Measurements from ENCODE around the gene RASD1.

- TF ChIP-seq, protein P1, sequence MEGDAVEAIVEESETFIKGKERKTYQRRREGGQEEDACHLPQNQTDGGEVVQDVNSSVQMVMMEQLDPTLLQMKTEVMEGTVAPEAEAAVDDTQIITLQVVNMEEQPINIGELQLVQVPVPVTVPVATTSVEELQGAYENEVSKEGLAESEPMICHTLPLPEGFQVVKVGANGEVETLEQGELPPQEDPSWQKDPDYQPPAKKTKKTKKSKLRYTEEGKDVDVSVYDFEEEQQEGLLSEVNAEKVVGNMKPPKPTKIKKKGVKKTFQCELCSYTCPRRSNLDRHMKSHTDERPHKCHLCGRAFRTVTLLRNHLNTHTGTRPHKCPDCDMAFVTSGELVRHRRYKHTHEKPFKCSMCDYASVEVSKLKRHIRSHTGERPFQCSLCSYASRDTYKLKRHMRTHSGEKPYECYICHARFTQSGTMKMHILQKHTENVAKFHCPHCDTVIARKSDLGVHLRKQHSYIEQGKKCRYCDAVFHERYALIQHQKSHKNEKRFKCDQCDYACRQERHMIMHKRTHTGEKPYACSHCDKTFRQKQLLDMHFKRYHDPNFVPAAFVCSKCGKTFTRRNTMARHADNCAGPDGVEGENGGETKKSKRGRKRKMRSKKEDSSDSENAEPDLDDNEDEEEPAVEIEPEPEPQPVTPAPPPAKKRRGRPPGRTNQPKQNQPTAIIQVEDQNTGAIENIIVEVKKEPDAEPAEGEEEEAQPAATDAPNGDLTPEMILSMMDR (IDR thresholded peaks at IDR 0.05) = no peak
- TF ChIP-seq POLR2A (IDR thresholded peaks at IDR 0.05) = no peak
These were observed 32.8 kb upstream of the RASD1 start for GRCh38 chr17:17528696-17529652.
